Psoas muscle (tissue), 8 donors: Measurements from ENCODE around the gene TADA2A. TPM values are rescaled to one million over a fixed set of nuclear protein-coding genes. Genes with fewer than 3 reads are reported as not detected.
"Not testable (repeated sequence)": the region's sequence is repeated elsewhere in the genome, so short reads cannot be mapped to it uniquely, and the experiment has no call there.

ENCODE experiments used
- ATAC-seq, 4 donors: fragments of 200-7000 bp; cut with Tn5 transposase; one replicate each; pipeline ENCODE4 v1.9.1; 2020; ENCODE audit warnings: moderate library complexity in 3 of 4, mild to moderate bottlenecking in 2 of 4
- DNase-seq, 2 donors: peaks; one replicate each; pipeline ENCODE4 v3.0.0-alpha.2; 2020
- H3K27ac ChIP-seq: fragments of 200-600 bp; one replicate; pipeline ENCODE4 v1.8.0; 2022
- H3K27me3 ChIP-seq, 3 donors: fragments of 200-600 bp in 1 of 3; one replicate each; pipeline versions ENCODE4 v1.6.1 to v1.8.0; 2013 to 2022; ENCODE audit warnings: low read length in 2 of 3, mild to moderate bottlenecking in 2 of 3, moderate library complexity in 1 of 3; ENCODE audit not compliant: insufficient read depth in 3 of 3
- H3K36me3 ChIP-seq, 2 donors: fragments of 200-600 bp in 1 of 2; one replicate each; pipeline versions ENCODE4 v1.6.1 to v1.8.0; 2013 to 2022; ENCODE audit warnings: low read depth in 1 of 2, mild to moderate bottlenecking in 1 of 2, moderate library complexity in 1 of 2; ENCODE audit not compliant: insufficient read depth in 1 of 2
- H3K4me1 ChIP-seq: fragments of 200-600 bp; one replicate; pipeline ENCODE4 v1.8.0; 2022
- H3K4me3 ChIP-seq: fragments of 200-600 bp; one replicate; pipeline ENCODE4 v1.8.0; 2022; ENCODE audit warnings: mild to moderate bottlenecking
- H3K9me3 ChIP-seq: fragments of 200-600 bp; one replicate; pipeline ENCODE4 v1.8.0; 2022
- WGBS, 3 donors: extraction: QIAGEN DNeasy Blood & Tissue Kit; methylation state at CpG; one replicate each; pipeline versions ENCODE4 v1.1.6 to v1.1.7; 2013; 5-methylcytosine and 5-hydroxymethylcytosine counted together
- intact Hi-C, 2 donors: fragments of 100-400 bp; cut with DNase I; formaldehyde crosslinking; loops; one replicate each; pipeline versions ENCODE4 v1.11.0 to v1.14.2; 2022
- polyA plus RNA-seq, 3 donors: library from polyadenylated mRNA; stranded (reverse); fragments of 200-250 nt; gene quantifications; one replicate each; pipeline ENCODE4 v1.2.3, GENCODE V29; 2013
- total RNA-seq, 4 donors: library from RNA; stranded (reverse); fragmentation: NEBNext Ultra II Directional in 2 of 4; extraction: Animal tissue kit (Norgen Biotek cat#: 25700) in 2 of 4; gene quantifications; one replicate each; pipeline versions ENCODE4 v1.2.1 to v1.2.4, GENCODE V29; 2021 to 2023
- TF ChIP-seq, protein P1 (sequence below): fragments of 200-600 bp; IDR thresholded peaks from one replicate; pipeline ENCODE4 v1.8.0; 2022; ENCODE audit warnings: antibody characterized with exemption
- donor health status: healthy with polysubstance abuse.
- donor health status: DM: no; HTN: no; CAD: no; lungs with moderate emphysema.
- donor health status: Bipolar disorder and iron deficiency.
- donor health status: healthy.
- donor health status: DM: yes; HTN: yes; CAD: no.
- donor health status: DM: no; HTN: no; CAD: no.
- donor health status: DM: no; HTN: no; CAD: no.
- donor health status: DM: yes; HTN: yes; CAD: no.

Gene TADA2A
- total and polyA plus RNA-seq, 7 donors: 8.5 to 23.7 (median 11.3) TPM

DNA sequence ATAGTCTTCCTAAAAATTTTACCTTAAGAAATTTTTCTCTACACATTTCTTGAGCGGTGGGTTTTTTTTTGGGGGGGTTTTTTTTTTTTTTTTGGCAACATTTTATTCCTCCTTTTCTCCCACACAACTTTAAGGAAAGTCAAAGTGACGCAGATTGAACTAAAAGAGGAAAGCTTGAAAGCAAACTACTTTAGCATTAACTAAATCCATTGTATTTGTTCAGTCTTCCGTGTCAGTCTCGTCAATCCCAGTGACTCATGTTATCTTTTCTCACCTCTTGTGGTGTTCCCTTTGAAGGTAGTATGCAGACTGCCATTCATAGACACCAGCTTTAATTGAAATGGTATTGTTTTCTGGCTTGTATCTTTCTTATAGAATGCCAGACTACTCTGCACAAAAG lies 39.3 kb downstream of the TADA2A start:
- DNase-seq (no peak), ATAC-seq (no peak)
- Histone ChIP-seq H3K27me3 (no peaks in the 10 kb centered on the region), H3K4me1 (peaks cover 9% of the 10 kb centered on the region), H3K36me3 (peaks cover 3 to 98% of the 10 kb centered on the region in 2 donors), H3K27ac (no peak overlapping the region), H3K9me3 (no peaks in the 10 kb centered on the region), H3K4me3 (no peak overlapping the region)
- 87 to 96% (median 89%) methylated on average over 4 of the region's 4 CpGs for WGBS, 3 donors
- TF ChIP-seq, protein P1, sequence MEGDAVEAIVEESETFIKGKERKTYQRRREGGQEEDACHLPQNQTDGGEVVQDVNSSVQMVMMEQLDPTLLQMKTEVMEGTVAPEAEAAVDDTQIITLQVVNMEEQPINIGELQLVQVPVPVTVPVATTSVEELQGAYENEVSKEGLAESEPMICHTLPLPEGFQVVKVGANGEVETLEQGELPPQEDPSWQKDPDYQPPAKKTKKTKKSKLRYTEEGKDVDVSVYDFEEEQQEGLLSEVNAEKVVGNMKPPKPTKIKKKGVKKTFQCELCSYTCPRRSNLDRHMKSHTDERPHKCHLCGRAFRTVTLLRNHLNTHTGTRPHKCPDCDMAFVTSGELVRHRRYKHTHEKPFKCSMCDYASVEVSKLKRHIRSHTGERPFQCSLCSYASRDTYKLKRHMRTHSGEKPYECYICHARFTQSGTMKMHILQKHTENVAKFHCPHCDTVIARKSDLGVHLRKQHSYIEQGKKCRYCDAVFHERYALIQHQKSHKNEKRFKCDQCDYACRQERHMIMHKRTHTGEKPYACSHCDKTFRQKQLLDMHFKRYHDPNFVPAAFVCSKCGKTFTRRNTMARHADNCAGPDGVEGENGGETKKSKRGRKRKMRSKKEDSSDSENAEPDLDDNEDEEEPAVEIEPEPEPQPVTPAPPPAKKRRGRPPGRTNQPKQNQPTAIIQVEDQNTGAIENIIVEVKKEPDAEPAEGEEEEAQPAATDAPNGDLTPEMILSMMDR: no peak
- intact Hi-C loops: loop anchor here in 1 of 2 donors (10.0 kb wide), 1 partner anchor 109 kb away; no protein-coding TSS in a partner anchor

DNA sequence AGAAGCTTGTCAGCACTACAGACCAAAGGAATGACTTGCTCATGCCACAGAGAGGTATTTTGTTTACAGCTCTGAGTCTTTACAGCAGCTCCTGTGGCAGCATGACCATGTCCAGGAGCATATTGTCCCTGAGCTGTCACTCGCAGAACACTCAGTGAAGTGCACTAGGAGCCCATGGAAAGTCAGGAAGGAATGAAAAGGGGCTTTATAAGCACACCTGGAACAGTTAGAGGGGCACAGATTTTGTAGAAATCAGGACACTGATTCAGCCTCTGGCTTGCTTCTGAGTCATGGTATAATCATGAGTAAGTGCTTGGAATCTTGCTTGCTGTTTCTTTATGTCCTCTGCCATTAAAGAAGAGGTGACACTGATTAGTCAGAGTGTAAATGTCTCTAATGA lies 41.0 kb downstream of the TADA2A start:
- DNase-seq (no peak), ATAC-seq (peak in 3 of 4 donors; percentile 65 to 71 (median 67))
- Histone ChIP-seq H3K4me3 (no peak overlapping the region), H3K36me3 (peaks cover 3 to 89% of the 10 kb centered on the region in 2 donors), H3K27me3 (no peaks in the 10 kb centered on the region), H3K4me1 (peaks cover 12% of the 10 kb centered on the region), H3K27ac (peak overlapping the region; percentile 50), H3K9me3 (no peaks in the 10 kb centered on the region)
- TF ChIP-seq, protein P1: no peak
- WGBS, 3 donors: 88 to 91% (median 88%) methylated on average over 1 of the region's 1 CpG
- intact Hi-C loops: loop anchor here in 1 of 2 donors (10.0 kb wide), 1 partner anchor 107 kb away; no protein-coding TSS in a partner anchor

DNA sequence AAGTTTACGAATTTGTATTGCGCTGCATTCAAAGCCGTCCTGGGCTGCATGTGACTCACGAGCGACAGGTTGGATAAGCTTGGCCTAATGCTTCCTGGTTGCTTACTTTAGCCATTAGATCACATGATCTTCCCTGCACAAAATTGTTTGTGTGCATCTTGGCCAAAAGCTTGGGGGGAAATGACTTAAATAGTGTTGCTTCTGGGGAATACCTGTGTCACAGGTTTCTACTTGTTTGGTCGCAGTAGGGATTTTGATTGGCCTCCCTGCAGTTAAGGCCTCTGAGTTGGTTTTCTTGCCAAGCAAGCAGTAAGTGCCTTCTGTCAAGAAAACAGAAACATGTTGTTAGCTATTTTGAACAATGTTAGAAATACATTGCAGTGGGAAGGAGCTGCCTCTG lies 43.4 kb downstream of the TADA2A start:
- Histone ChIP-seq H3K9me3 (no peaks in the 10 kb centered on the region), H3K4me1 (peaks cover 20% of the 10 kb centered on the region), H3K4me3 (no peak overlapping the region), H3K27me3 (no peaks in the 10 kb centered on the region), H3K27ac (no peak overlapping the region), H3K36me3 (peaks cover 0 to 73% of the 10 kb centered on the region in 2 donors)
- WGBS, 3 donors: 95 to 99% (median 96%) methylated on average over 6 of the region's 6 CpGs
- DNase-seq (no peak), ATAC-seq (no peak)
- TF ChIP-seq, protein P1: no peak
- intact Hi-C loops: no loop called here

DNA sequence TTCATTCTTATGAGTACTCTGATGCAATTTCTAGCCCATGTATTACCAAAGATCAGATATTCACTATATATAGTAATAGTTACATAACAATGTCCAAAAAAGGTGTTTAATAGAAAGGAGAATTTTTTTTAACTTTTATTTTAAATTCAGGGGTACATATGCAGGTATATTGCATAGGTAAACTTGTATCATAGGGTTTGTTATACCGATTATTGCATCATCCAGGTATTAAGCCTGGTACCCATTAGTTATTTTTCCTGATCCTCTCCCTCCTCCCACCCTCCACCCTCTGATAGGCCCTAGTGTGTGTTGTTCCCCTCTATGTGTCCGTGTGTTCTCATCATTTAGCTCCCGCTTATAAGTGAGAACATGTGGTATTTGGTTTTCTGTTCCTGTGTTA lies 51.1 kb downstream of the TADA2A start:
- 62 to 89% (median 81%) methylated on average over 3 of the region's 3 CpGs for WGBS, 3 donors

DNA sequence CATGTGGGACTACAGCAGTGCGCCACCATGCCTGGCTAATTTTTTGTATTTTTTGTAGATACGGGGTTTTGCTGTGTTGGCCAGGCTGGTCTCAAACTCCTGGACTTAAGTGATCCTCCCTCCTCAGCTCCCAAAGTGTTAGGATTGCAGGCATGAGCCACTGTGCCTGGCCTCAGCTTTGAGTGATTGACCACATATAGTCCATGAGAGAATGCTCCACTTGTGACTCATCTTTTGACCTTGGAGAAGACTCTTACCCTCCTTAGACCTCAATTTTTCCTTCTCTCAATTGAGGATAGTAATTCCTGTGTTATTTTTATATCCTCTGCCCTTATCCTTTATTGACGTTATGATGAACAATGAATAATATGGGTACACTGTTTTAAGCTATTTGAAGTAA lies 52.1 kb downstream of the TADA2A start:
- TF ChIP-seq, protein P1: no peak
- H3K27ac ChIP-seq: no peak overlapping the region
- ATAC-seq (peak in 3 of 4 donors; percentile 40 to 56 (median 44)), DNase-seq (no peak)
- no peaks in the 10 kb centered on the region for H3K9me3 ChIP-seq
- no peaks in the 10 kb centered on the region for H3K27me3 ChIP-seq
- H3K36me3 ChIP-seq: peaks cover 0 to 67% of the 10 kb centered on the region in 2 donors
- intact Hi-C loops: no loop called here
- H3K4me3 ChIP-seq: no peak overlapping the region
- no peaks in the 10 kb centered on the region for H3K4me1 ChIP-seq
- WGBS, 3 donors: 95 to 98% (median 96%) methylated on average over 3 of the region's 3 CpGs

More for the DNA sequence above, 51.1 kb downstream of the TADA2A start:
- ATAC-seq, intact Hi-C loops, H3K27me3 ChIP-seq, H3K27ac ChIP-seq, DNase-seq, H3K9me3 ChIP-seq, H3K4me3 ChIP-seq, H3K4me1 ChIP-seq: not testable (repeated sequence)
- H3K36me3 ChIP-seq: peaks cover 0 to 59% of the 10 kb centered on the region in 2 donors
